GM12878 (cell line): ENCODE results near the gene DDX42.

Experiments used
- CHD1 ChIP-seq: IDR thresholded peaks from 2 replicates; pipeline ENCODE4 v1.6.1; 2012; ENCODE audit warnings: low read depth, low read length, improper control_type of control experiment
- CTCF ChIP-seq, 3 experiments: IDR thresholded peaks in 2 of 3; conservative IDR thresholded peaks in 1 of 3; 2 replicates each; pipeline ENCODE4 v1.5.1; 2011; ENCODE audit warnings: low read depth in 3 of 3, low read length in 3 of 3, mild to moderate bottlenecking in 3 of 3, control low read depth in 2 of 3, moderate library complexity in 2 of 3, inconsistent platforms in 1 of 3, mixed read lengths in 1 of 3; ENCODE audit not compliant: control insufficient read depth in 2 of 3, insufficient read depth in 1 of 3; ENCODE audit errors: extremely low read depth in 1 of 3
- EP300 ChIP-seq, 2 experiments: fragments of 150-350 bp in 1 of 2; IDR thresholded peaks; 2 replicates each; pipeline ENCODE4 v1.6.1; 2011 to 2012; ENCODE audit warnings: low read depth in 2 of 2, low read length in 2 of 2, borderline replicate concordance in 1 of 2, improper control_type of control experiment in 1 of 2, inconsistent platforms in 1 of 2; ENCODE audit not compliant: control insufficient read depth in 1 of 2
- FOXM1 ChIP-seq: IDR thresholded peaks from 2 replicates; pipeline ENCODE4 v1.6.1; 2012; ENCODE audit warnings: low read depth, mild to moderate bottlenecking, inconsistent platforms, low read length, moderate library complexity
- NFIC ChIP-seq: IDR thresholded peaks from 2 replicates; pipeline ENCODE4 v1.6.1; 2012; ENCODE audit warnings: low read depth, mild to moderate bottlenecking, inconsistent platforms, low read length, moderate library complexity
- SIN3A ChIP-seq: IDR thresholded peaks from 2 replicates; pipeline ENCODE4 v1.6.1; 2012; ENCODE audit warnings: low read depth, low read length, improper control_type of control experiment
- YY1 ChIP-seq: IDR thresholded peaks from 2 replicates; pipeline ENCODE4 v1.6.1; 2011; ENCODE audit warnings: low read depth, mild to moderate bottlenecking, low read length
- ZZZ3 ChIP-seq: IDR thresholded peaks from 2 replicates; pipeline ENCODE4 v1.6.1; 2011; ENCODE audit warnings: low read depth; ENCODE audit not compliant: control insufficient read depth, insufficient read length

- TF ChIP-seq FOXM1 (no peak), CTCF (IDR thresholded peaks at IDR 0.05 in 2 of 3, conservative IDR thresholded peaks at IDR 0.05 in 1 of 3; ENCODE audit: control insufficient read depth in 2 of 3, extremely low read depth in 1 of 3, insufficient read depth in 1 of 3, low read depth in 3 of 3, low read length in 3 of 3) (no peak), EP300 (IDR thresholded peaks at IDR 0.05; ENCODE audit: borderline replicate concordance in 1 of 2, control insufficient read depth in 1 of 2, low read depth in 2 of 2, low read length in 2 of 2) (no peak), NFIC (no peak), SIN3A (no peak), CHD1 (no peak), ZZZ3 (no peak), YY1 (no peak)
Observed at GRCh38 chr17:63850401-63850800, 76.4 kb downstream of the DDX42 start.
